Measurements from ENCODE around the gene NDUFB2. TPM values are rescaled to one million over a fixed set of nuclear protein-coding genes. Genes with fewer than 3 reads are reported as not detected.

Gene NDUFB2
- total and polyA plus RNA-seq, 8 donors = 127 to 242 (median 144) TPM

DNA sequence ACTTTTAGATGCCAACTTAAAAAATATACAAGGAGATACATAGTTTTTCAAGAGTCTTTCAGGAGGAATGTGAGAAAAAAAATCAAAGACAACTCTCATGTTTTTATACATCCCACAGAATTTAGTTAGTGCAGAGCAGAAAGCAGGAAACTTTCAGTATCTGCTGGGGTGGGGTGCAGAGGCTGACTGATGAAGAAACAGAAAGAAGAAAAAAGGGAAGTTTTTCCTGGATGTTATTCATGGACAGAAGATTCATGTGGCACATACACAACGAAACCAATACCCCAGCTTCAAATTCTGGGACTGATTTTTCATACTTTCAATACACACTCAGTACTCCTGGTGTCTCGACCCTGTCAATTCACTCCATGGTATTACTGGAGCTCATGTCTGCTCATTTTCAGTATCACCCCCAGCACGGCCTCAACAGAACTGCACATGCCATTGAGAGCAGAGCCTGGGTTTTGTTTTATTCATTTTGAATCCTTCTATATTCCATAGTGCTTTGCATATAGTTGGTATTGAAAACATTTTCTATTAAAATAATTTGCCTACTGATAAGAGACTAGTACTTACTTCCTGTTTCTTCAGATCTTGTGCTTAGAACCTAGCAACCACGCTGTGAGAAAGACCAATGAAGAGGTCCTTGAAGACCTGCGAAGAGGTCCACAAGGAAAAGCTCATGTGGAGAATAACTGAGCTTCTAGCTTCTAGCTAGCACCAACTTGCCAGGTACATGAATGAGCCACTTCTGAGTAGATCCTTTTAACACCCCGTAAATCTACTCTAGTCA is 49.0 kb downstream of the NDUFB2 start:
- no peak overlapping the region for H3K27ac ChIP-seq
- no peaks in the 10 kb centered on the region for H3K9me3 ChIP-seq
- ATAC-seq (peak; percentile 44), DNase-seq (no peak)
- TF ChIP-seq, protein P1, sequence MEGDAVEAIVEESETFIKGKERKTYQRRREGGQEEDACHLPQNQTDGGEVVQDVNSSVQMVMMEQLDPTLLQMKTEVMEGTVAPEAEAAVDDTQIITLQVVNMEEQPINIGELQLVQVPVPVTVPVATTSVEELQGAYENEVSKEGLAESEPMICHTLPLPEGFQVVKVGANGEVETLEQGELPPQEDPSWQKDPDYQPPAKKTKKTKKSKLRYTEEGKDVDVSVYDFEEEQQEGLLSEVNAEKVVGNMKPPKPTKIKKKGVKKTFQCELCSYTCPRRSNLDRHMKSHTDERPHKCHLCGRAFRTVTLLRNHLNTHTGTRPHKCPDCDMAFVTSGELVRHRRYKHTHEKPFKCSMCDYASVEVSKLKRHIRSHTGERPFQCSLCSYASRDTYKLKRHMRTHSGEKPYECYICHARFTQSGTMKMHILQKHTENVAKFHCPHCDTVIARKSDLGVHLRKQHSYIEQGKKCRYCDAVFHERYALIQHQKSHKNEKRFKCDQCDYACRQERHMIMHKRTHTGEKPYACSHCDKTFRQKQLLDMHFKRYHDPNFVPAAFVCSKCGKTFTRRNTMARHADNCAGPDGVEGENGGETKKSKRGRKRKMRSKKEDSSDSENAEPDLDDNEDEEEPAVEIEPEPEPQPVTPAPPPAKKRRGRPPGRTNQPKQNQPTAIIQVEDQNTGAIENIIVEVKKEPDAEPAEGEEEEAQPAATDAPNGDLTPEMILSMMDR (IDR thresholded peaks at IDR 0.05) = no peak
- H3K27me3 ChIP-seq = no peaks in the 10 kb centered on the region
- H3K36me3 ChIP-seq = peaks cover 0 to 26% of the 10 kb centered on the region in 2 donors
- H3K4me1 ChIP-seq = peaks cover 0 to 5% of the 10 kb centered on the region in 2 donors
- H3K4me3 ChIP-seq = no peak overlapping the region
- intact Hi-C loops (cut with DNase I) = no loop called here

DNA sequence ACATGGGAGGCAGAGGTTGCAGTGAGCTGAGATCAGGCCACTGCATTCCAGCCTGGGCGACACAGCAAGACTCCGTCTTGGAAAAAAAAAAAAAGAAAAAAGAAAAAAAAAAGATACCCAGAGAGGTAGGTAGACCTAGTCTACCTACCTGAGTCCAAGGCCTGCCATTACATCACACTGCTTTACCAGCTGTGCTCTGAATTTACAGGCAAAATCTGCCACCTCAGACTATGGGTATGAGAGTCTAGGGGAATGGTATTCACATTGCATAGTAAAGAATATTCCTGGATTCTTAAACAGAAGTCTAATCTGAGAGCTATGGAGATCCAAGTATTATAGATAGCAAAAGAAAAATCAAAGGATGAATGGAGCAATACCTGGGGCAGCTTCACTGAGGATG is 50.2 kb downstream of the NDUFB2 start:
- Histone ChIP-seq H3K36me3 (peaks cover 0 to 26% of the 10 kb centered on the region in 2 donors), H3K9me3 (no peaks in the 10 kb centered on the region), H3K4me1 (peaks cover 0 to 5% of the 10 kb centered on the region in 2 donors), H3K27me3 (no peaks in the 10 kb centered on the region), H3K4me3 (no peak overlapping the region), H3K27ac (no peak overlapping the region)
- ATAC-seq (no peak), DNase-seq (no peak)
- TF ChIP-seq, protein P1 (IDR thresholded peaks at IDR 0.05) = no peak
- intact Hi-C loops (cut with DNase I) = no loop called here

DNA sequence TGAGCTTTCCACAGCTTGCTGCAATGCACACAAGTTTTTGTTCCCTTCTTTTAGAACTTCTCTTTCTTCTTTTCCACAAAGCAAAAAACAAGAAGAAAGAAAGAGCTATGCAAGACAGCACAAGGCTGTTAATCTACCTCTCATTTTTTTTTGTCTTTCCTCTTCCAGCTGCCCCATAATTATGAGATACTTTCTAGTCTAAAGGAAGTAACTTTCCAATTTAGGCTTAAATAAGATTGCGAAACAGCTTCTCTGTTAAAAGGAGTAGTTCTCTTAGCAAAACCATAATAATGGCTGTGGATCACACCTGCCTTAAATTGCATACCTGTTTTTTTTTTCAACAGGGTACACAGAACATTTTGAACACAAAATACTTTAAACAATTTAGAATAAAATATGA is 56.0 kb downstream of the NDUFB2 start:
- H3K4me1 ChIP-seq = no peaks in the 10 kb centered on the region
- H3K27me3 ChIP-seq = no peaks in the 10 kb centered on the region
- no peaks in the 10 kb centered on the region for H3K9me3 ChIP-seq
- TF ChIP-seq, protein P1 (IDR thresholded peaks at IDR 0.05) = no peak
- peak overlapping the region in 1 of 2 donors; percentile 19 for H3K27ac ChIP-seq
- ATAC-seq (no peak), DNase-seq (no peak)
- intact Hi-C loops (cut with DNase I) = no loop called here
- H3K36me3 ChIP-seq = peaks cover 0 to 17% of the 10 kb centered on the region in 2 donors
- H3K4me3 ChIP-seq = no peak overlapping the region

DNA sequence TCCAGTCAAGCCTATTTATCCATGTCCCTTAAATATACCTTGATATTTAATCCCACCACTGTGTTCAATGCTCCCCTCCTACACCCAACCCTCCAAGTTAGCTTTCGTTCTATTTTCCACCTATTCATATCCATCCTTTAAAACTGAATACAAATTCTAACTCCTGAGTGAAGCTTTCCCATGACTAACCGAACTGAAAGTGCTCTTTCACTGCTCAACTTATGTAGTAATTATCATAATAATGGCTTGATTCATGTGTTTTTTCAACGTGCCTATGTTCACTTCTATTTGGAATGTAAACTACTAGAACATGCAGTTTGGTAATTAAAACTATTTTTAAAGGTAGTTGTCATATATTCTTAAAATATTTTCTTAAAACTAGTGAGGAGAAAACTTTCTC is 58.0 kb downstream of the NDUFB2 start:
- ATAC-seq = no peak
- Histone ChIP-seq H3K4me1 (no peaks in the 10 kb centered on the region), H3K27me3 (no peaks in the 10 kb centered on the region), H3K36me3 (peaks cover 0 to 9% of the 10 kb centered on the region in 2 donors), H3K27ac (no peak overlapping the region), H3K4me3 (no peak overlapping the region), H3K9me3 (no peaks in the 10 kb centered on the region)
- intact Hi-C loops (cut with DNase I) = no loop called here
- no peak for DNase-seq
- TF ChIP-seq, protein P1 (IDR thresholded peaks at IDR 0.05) = no peak

Other genes with a start within 250 kb of the NDUFB2 start
- gene MKRN1, start 217.2 kb upstream of the NDUFB2 start, total RNA-seq = 10 to 100 TPM; 78.1 to 87.9 TPM
- gene MKRN1, start 217.2 kb upstream of the NDUFB2 start, polyA plus RNA-seq (ENCODE audit: insufficient read length in 6 of 6) = 100 to 1,000 TPM in 4 of 6 donors, 10 to 100 TPM in 2; 97.8 to 121 (median 112) TPM
- 10 to 100 TPM in 1 of 2 donors, 1 to 10 TPM in 1; 9.3 to 17.4 TPM for gene DENND2A, start 55.9 kb upstream of the NDUFB2 start, total RNA-seq
- gene DENND2A, start 55.9 kb upstream of the NDUFB2 start, polyA plus RNA-seq (ENCODE audit: insufficient read length in 6 of 6) = 10 to 100 TPM; 35.8 to 47.2 (median 41.2) TPM
- 10 to 100 TPM; 21.2 to 22.0 TPM for gene ADCK2, start 23.8 kb upstream of the NDUFB2 start, total RNA-seq
- 10 to 100 TPM; 14.5 to 18.0 (median 16.8) TPM for gene ADCK2, start 23.8 kb upstream of the NDUFB2 start, polyA plus RNA-seq (ENCODE audit: insufficient read length in 6 of 6)
- gene BRAF, start 228.2 kb downstream of the NDUFB2 start, total RNA-seq = 10 to 100 TPM; 30.8 to 35.9 TPM
- 10 to 100 TPM; 24.5 to 34.1 (median 28.4) TPM for gene BRAF, start 228.2 kb downstream of the NDUFB2 start, polyA plus RNA-seq (ENCODE audit: insufficient read length in 6 of 6)